ENCODE measurements around the gene CHD9. TPM values are rescaled to one million over a fixed set of nuclear protein-coding genes. Genes with fewer than 3 reads are reported as not detected.

CHD9 gene
- total and polyA plus RNA-seq, 9 of the 15 experiments (the other 6 are each of a cell fraction or from before 2014, with no cell fraction given) = 29.0 to 69.3 (median 40.6) TPM

DNA sequence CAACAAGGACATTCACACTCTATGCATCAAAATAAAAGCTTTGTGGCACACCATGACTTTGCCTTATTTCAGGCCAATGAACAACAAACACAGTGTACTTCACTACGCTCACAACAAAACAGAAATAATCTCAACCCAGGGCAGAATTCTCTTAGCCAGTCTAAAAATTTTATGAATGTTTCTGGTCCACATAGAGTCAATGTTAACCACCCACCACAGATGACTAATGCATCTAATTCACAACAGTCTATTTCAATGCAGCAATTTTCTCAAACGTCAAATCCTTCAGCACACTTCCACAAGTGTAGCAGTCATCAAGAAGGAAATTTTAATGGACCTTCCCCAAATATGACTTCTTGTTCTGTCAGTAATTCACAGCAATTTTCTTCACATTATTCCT, 101.7 kb downstream of the CHD9 start (continued):
- TF ChIP-seq, protein P1, sequence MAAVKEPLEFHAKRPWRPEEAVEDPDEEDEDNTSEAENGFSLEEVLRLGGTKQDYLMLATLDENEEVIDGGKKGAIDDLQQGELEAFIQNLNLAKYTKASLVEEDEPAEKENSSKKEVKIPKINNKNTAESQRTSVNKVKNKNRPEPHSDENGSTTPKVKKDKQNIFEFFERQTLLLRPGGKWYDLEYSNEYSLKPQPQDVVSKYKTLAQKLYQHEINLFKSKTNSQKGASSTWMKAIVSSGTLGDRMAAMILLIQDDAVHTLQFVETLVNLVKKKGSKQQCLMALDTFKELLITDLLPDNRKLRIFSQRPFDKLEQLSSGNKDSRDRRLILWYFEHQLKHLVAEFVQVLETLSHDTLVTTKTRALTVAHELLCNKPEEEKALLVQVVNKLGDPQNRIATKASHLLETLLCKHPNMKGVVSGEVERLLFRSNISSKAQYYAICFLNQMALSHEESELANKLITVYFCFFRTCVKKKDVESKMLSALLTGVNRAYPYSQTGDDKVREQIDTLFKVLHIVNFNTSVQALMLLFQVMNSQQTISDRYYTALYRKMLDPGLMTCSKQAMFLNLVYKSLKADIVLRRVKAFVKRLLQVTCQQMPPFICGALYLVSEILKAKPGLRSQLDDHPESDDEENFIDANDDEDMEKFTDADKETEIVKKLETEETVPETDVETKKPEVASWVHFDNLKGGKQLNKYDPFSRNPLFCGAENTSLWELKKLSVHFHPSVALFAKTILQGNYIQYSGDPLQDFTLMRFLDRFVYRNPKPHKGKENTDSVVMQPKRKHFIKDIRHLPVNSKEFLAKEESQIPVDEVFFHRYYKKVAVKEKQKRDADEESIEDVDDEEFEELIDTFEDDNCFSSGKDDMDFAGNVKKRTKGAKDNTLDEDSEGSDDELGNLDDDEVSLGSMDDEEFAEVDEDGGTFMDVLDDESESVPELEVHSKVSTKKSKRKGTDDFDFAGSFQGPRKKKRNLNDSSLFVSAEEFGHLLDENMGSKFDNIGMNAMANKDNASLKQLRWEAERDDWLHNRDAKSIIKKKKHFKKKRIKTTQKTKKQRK (IDR thresholded peaks at IDR 0.05; ENCODE audit: borderline replicate concordance, low read depth, low read length) = no peak
- no peak for TF ChIP-seq HNRNPL (IDR thresholded peaks at IDR 0.05; ENCODE audit: low read depth, low read length)
- no peak for TF ChIP-seq SNRNP70 (optimal IDR thresholded peaks at IDR 0.05; ENCODE audit: low read depth, low read length)
- TF ChIP-seq ETV1 (tag; conservative IDR thresholded peaks at IDR 0.05; ENCODE audit: low read depth) = no peak
- no peak for TF ChIP-seq HDAC8 (tag; IDR thresholded peaks at IDR 0.05)
- no peak for TF ChIP-seq FOXM1 (IDR thresholded peaks at IDR 0.05; ENCODE audit: low read depth)
- no peak for TF ChIP-seq FOXM1 (CRISPR knock-in tag; IDR thresholded peaks at IDR 0.05; ENCODE audit: low read depth)
- no peak for TF ChIP-seq E2F3 (CRISPR knock-in tag; IDR thresholded peaks at IDR 0.05)
